Chondrocyte (in vitro differentiated cells): ENCODE results near the gene SYNE1. TPM values are rescaled to one million over a fixed set of nuclear protein-coding genes. Genes with fewer than 3 reads are reported as not detected.
A peak's percentile ranks its signal among the peaks of the same experiment; 100 is the strongest.

ENCODE experiments used
- DNase-seq: peaks from one replicate; pipeline ENCODE4 v3.0.0; 2021; ENCODE audit warnings: mixed read lengths, low spot score
- H3K27ac Mint-ChIP-seq: one replicate; pipeline ENCODE4 v1.8.0; 2021; ENCODE audit warnings: mild to moderate bottlenecking, moderate library complexity, mixed read lengths; ENCODE audit not compliant: unreplicated experiment
- H3K27me3 Mint-ChIP-seq: 2 replicates; pipeline ENCODE4 v1.8.0; 2021; ENCODE audit warnings: low read depth, mixed read lengths
- H3K36me3 Mint-ChIP-seq: 2 replicates; pipeline ENCODE4 v1.8.0; 2021; ENCODE audit warnings: low read depth, mixed read lengths
- H3K4me1 Mint-ChIP-seq: 2 replicates; pipeline ENCODE4 v1.8.0; 2021; ENCODE audit warnings: low read depth, mild to moderate bottlenecking, mixed read lengths
- H3K4me3 Mint-ChIP-seq: one replicate; pipeline ENCODE4 v1.8.0; 2021; ENCODE audit warnings: mild to moderate bottlenecking, moderate library complexity, mixed read lengths; ENCODE audit not compliant: unreplicated experiment
- H3K9me3 Mint-ChIP-seq: 2 replicates; pipeline ENCODE4 v1.8.0; 2021; ENCODE audit warnings: low read depth, mixed read lengths
- CTCF ChIP-seq: fragments of 200-600 bp; sonication (generic); IDR thresholded peaks from 2 replicates; pipeline ENCODE4 v1.5.0; 2021; ENCODE audit warnings: antibody characterized with exemption, mild to moderate bottlenecking, moderate library complexity
- total RNA-seq: library from RNA; stranded (reverse); gene quantifications from 3 replicates; pipeline ENCODE4 v1.2.1, GENCODE V29; 2021

Gene SYNE1
- total RNA-seq, 1 donor from 2014 or later = 151 TPM

GRCh38 chr6:152204591-152204990 is 432.6 kb downstream of the SYNE1 start:
- H3K27me3 Mint-ChIP-seq = no peaks in the 10 kb centered on the region
- peaks cover 18% of the 10 kb centered on the region for H3K4me1 Mint-ChIP-seq
- no peak for TF ChIP-seq CTCF
- H3K9me3 Mint-ChIP-seq = no peaks in the 10 kb centered on the region
- H3K27ac Mint-ChIP-seq = peak overlapping the region; percentile 70
- no peak overlapping the region for H3K4me3 Mint-ChIP-seq
- H3K36me3 Mint-ChIP-seq = peaks cover 47% of the 10 kb centered on the region
- DNase-seq = no peak

- peaks cover 47% of the 10 kb centered on the region for H3K36me3 Mint-ChIP-seq
Measured at GRCh38 chr6:152201120-152201519, 436.0 kb downstream of the SYNE1 start.

GRCh38 chr6:152195896-152196295 is 441.3 kb downstream of the SYNE1 start:
- Mint-ChIP-seq H3K36me3 (peaks cover 59% of the 10 kb centered on the region), H3K9me3 (peaks cover 13% of the 10 kb centered on the region)

More at GRCh38 chr6:152201120-152201519, 436.0 kb downstream of the SYNE1 start:
- DNase-seq = no peak
- Mint-ChIP-seq H3K27me3 (no peaks in the 10 kb centered on the region), H3K27ac (no peak overlapping the region), H3K4me1 (peaks cover 18% of the 10 kb centered on the region), H3K9me3 (no peaks in the 10 kb centered on the region), H3K4me3 (no peak overlapping the region)
- no peak for TF ChIP-seq CTCF

GRCh38 chr6:152189736-152190135 is 447.4 kb downstream of the SYNE1 start:
- no peak overlapping the region for H3K27ac Mint-ChIP-seq
- H3K4me1 Mint-ChIP-seq = peaks cover 15% of the 10 kb centered on the region
- no peak overlapping the region for H3K4me3 Mint-ChIP-seq
- H3K9me3 Mint-ChIP-seq = peaks cover 13% of the 10 kb centered on the region
- no peak for TF ChIP-seq CTCF
- peaks cover 43% of the 10 kb centered on the region for H3K36me3 Mint-ChIP-seq
- H3K27me3 Mint-ChIP-seq = no peaks in the 10 kb centered on the region
- DNase-seq = no peak

More at GRCh38 chr6:152195896-152196295, 441.3 kb downstream of the SYNE1 start:
- H3K27ac Mint-ChIP-seq = no peak overlapping the region
- no peak for TF ChIP-seq CTCF
- no peaks in the 10 kb centered on the region for H3K27me3 Mint-ChIP-seq
- no peak for DNase-seq
- H3K4me3 Mint-ChIP-seq = no peak overlapping the region
- no peaks in the 10 kb centered on the region for H3K4me1 Mint-ChIP-seq

- H3K36me3 Mint-ChIP-seq = peaks cover 38% of the 10 kb centered on the region
- peaks cover 10% of the 10 kb centered on the region for H3K9me3 Mint-ChIP-seq
- no peak overlapping the region for H3K27ac Mint-ChIP-seq
- DNase-seq = no peak
- peaks cover 16% of the 10 kb centered on the region for H3K4me1 Mint-ChIP-seq
- H3K27me3 Mint-ChIP-seq = no peaks in the 10 kb centered on the region
- no peak for TF ChIP-seq CTCF
- H3K4me3 Mint-ChIP-seq = no peak overlapping the region
Measured at GRCh38 chr6:152188011-152188410, 449.2 kb downstream of the SYNE1 start.
